Measurements from ENCODE around the gene RAP1A.

DNA sequence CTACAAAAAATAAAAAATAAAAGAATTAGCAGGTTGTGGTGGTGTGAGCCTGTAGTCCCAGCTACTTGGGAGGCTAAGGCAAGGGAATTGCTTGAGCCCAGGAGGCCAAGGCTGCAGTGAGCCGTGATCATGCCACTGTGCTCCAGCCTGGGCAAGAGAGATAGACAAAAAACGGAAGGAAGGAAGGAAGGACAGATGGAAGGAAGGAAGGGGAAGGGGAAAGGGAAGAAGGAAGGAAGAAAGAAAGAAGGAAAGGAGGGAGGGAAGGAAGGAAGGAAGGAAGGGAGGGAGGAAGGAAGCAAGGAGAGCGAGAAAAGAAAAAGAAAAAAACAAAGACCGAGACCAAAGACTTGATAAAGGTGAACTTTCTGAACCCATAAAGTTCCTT lies 25.3 kb upstream of the RAP1A start:
- TF ChIP-seq CTCF (IDR thresholded peaks at IDR 0.05; ENCODE audit: low read depth, low read length) (no peak), MYC (IDR thresholded peaks at IDR 0.05; ENCODE audit: low read depth, low read length) (no peak), POLR2A (IDR thresholded peaks at IDR 0.05; ENCODE audit: extremely low read depth, insufficient read length) (no peak)
- TF ChIP-seq, protein P1, sequence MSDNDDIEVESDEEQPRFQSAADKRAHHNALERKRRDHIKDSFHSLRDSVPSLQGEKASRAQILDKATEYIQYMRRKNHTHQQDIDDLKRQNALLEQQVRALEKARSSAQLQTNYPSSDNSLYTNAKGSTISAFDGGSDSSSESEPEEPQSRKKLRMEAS (IDR thresholded peaks at IDR 0.05; ENCODE audit: low read depth, low read length): no peak

Measured in NB4 (cell line).